Mammary epithelial cell (primary cell): ENCODE data around the gene ATP2A1.

ENCODE experiments used
- CTCF ChIP-seq, 2 donors: IDR thresholded peaks in 1 of 2; conservative IDR thresholded peaks in 1 of 2; 2 replicates each; pipeline ENCODE4 v1.5.1; 2011 to 2012; ENCODE audit warnings: inconsistent platforms in 2 of 2, low read length in 2 of 2, mild to moderate bottlenecking in 2 of 2, control low read depth in 1 of 2, low read depth in 1 of 2; ENCODE audit not compliant: insufficient read depth in 1 of 2; ENCODE audit errors: extremely low read depth in 1 of 2
- EZH2 ChIP-seq: IDR thresholded peaks from 2 replicates; pipeline ENCODE4 v1.6.1; 2012; ENCODE audit warnings: low read length, inconsistent platforms, borderline replicate concordance

DNA sequence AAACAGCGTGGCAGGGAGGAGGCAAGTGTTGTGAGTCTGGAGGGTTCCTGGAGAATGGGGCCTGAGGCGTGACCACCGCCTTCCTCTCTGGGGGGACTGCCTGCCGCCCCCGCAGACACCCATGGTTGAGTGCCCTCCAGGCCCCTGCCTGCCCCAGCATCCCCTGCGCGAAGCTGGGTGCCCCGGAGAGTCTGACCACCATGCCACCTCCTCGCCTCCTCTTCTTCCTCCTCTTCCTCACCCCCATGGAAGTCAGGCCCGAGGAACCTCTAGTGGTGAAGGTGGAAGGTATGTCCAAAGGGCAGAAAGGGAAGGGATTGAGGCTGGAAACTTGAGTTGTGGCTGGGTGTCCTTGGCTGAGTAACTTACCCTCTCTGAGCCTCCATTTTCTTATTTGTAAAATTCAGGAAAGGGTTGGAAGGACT, 53.5 kb downstream of the ATP2A1 start, which contains the start of gene CD19:
- no peak for TF ChIP-seq CTCF (conservative IDR thresholded peaks at IDR 0.05 in 1 of 2, IDR thresholded peaks at IDR 0.05 in 1 of 2; ENCODE audit: extremely low read depth in 1 of 2, insufficient read depth in 1 of 2, low read depth in 1 of 2, low read length in 2 of 2)
- no peak for TF ChIP-seq EZH2
